Mesenchymal stem cell (in vitro differentiated cells and primary cell): Measurements from ENCODE around the gene SEC61A1.

ENCODE experiments used
- DNase-seq: peaks from one replicate; pipeline ENCODE4 v3.0.0-alpha.2; 2013
- H2AFZ ChIP-seq: one replicate; pipeline ENCODE4 v1.6.1; 2013; ENCODE audit warnings: low read depth, mild to moderate bottlenecking, control low read depth, inconsistent platforms, low read length, moderate library complexity
- H2AK5ac ChIP-seq: 2 replicates; pipeline ENCODE4 v1.6.1; 2013; ENCODE audit warnings: low read length, moderate library complexity, mild to moderate bottlenecking, inconsistent platforms; ENCODE audit not compliant: severe bottlenecking
- H2BK120ac ChIP-seq: one replicate; pipeline ENCODE4 v1.6.1; 2013; ENCODE audit warnings: low read depth, mild to moderate bottlenecking, inconsistent platforms, low read length, moderate library complexity
- H2BK12ac ChIP-seq, 2 experiments: one replicate each; pipeline ENCODE4 v1.6.1; 2013; ENCODE audit warnings: inconsistent platforms in 2 of 2, low read length in 2 of 2, mild to moderate bottlenecking in 2 of 2, moderate library complexity in 2 of 2, control low read depth in 1 of 2
- H2BK15ac ChIP-seq: one replicate; pipeline ENCODE4 v1.6.1; 2013; ENCODE audit warnings: mild to moderate bottlenecking, low read depth, inconsistent platforms; ENCODE audit not compliant: poor library complexity, severe bottlenecking
- H2BK5ac ChIP-seq: 2 replicates; pipeline ENCODE4 v1.6.1; 2013; ENCODE audit warnings: low read depth, mild to moderate bottlenecking, low read length, control low read depth, inconsistent platforms; ENCODE audit not compliant: poor library complexity, severe bottlenecking
- H3K14ac ChIP-seq, 2 experiments: one replicate each; pipeline ENCODE4 v1.6.1; 2013; ENCODE audit warnings: inconsistent platforms in 2 of 2, low read length in 2 of 2, control low read depth in 1 of 2, mild to moderate bottlenecking in 1 of 2, moderate library complexity in 1 of 2
- H3K18ac ChIP-seq, 2 experiments: one replicate each; pipeline ENCODE4 v1.6.1; 2013; ENCODE audit warnings: inconsistent platforms in 2 of 2, low read length in 2 of 2, control low read depth in 1 of 2, low read depth in 1 of 2, mild to moderate bottlenecking in 1 of 2
- H3K23ac ChIP-seq, 2 experiments: one replicate each; pipeline ENCODE4 v1.6.1; 2013; ENCODE audit warnings: inconsistent platforms in 2 of 2, low read length in 2 of 2, mild to moderate bottlenecking in 2 of 2, moderate library complexity in 2 of 2, control low read depth in 1 of 2
- H3K27ac ChIP-seq: 2 replicates; pipeline ENCODE4 v1.5.1; 2013; ENCODE audit warnings: mild to moderate bottlenecking, moderate library complexity, low read length, control low read depth, inconsistent platforms; ENCODE audit not compliant: poor library complexity, severe bottlenecking
- H3K27me3 ChIP-seq, 2 experiments: 2 replicates each; pipeline versions ENCODE4 v1.6.1 to v1.7.0; 2013; ENCODE audit warnings: low read length in 2 of 2, mild to moderate bottlenecking in 2 of 2, moderate library complexity in 2 of 2, control low read depth in 1 of 2, inconsistent platforms in 1 of 2; ENCODE audit not compliant: control insufficient read depth in 1 of 2, insufficient read depth in 1 of 2
- H3K36me3 ChIP-seq, 2 experiments: 2 replicates each; pipeline versions ENCODE4 v1.6.1 to v1.7.0; 2013; ENCODE audit warnings: low read length in 2 of 2, control low read depth in 1 of 2, inconsistent platforms in 1 of 2, low read depth in 1 of 2, mild to moderate bottlenecking in 1 of 2; ENCODE audit not compliant: insufficient read depth in 2 of 2, control insufficient read depth in 1 of 2
- H3K4ac ChIP-seq, 2 experiments: one replicate each; pipeline ENCODE4 v1.6.1; 2013; ENCODE audit warnings: inconsistent platforms in 2 of 2, low read length in 2 of 2, mild to moderate bottlenecking in 2 of 2, moderate library complexity in 2 of 2, control low read depth in 1 of 2, low read depth in 1 of 2
- H3K4me1 ChIP-seq: 2 replicates; pipeline ENCODE4 v1.6.1; 2013; ENCODE audit warnings: low read depth, low read length, control low read depth; ENCODE audit not compliant: control insufficient read depth, insufficient read depth
- H3K4me2 ChIP-seq: 2 replicates; pipeline ENCODE4 v1.6.1; 2013; ENCODE audit warnings: low read length, mild to moderate bottlenecking, inconsistent platforms; ENCODE audit not compliant: poor library complexity, severe bottlenecking
- H3K4me3 ChIP-seq, 2 experiments: 2 replicates each; pipeline versions ENCODE4 v1.5.1 to v1.7.0; 2013; ENCODE audit warnings: low read length in 2 of 2, mild to moderate bottlenecking in 2 of 2, control low read depth in 1 of 2, low read depth in 1 of 2; ENCODE audit not compliant: insufficient read depth in 1 of 2
- H3K79me1 ChIP-seq: replicated peaks from 2 replicates; pipeline ENCODE4 v1.6.1; 2013; ENCODE audit warnings: mild to moderate bottlenecking, control low read depth, low read length, inconsistent platforms; ENCODE audit not compliant: poor library complexity, severe bottlenecking
- H3K9ac ChIP-seq: 2 replicates; pipeline ENCODE4 v1.7.0; 2013; ENCODE audit warnings: mild to moderate bottlenecking, low read length, moderate library complexity
- H3K9me3 ChIP-seq: 2 replicates; pipeline ENCODE4 v1.7.0; 2013; ENCODE audit warnings: mild to moderate bottlenecking, low read length; ENCODE audit not compliant: control insufficient read depth
- H4K8ac ChIP-seq: one replicate; pipeline ENCODE4 v1.6.1; 2013; ENCODE audit warnings: inconsistent platforms, mild to moderate bottlenecking, low read length, moderate library complexity
- H4K91ac ChIP-seq: one replicate; pipeline ENCODE4 v1.6.1; 2013; ENCODE audit warnings: mild to moderate bottlenecking, low read length, inconsistent platforms
- WGBS: methylation state at CpG from one replicate; pipeline ENCODE4 v1.1.7; 2013; ENCODE audit warnings: mixed read lengths; 5-methylcytosine and 5-hydroxymethylcytosine counted together

The SEC61A1 gene

GRCh38 chr3:128016502-128016901 lies 35.7 kb upstream of the SEC61A1 start:
- Histone ChIP-seq H3K4me2 (no peak overlapping the region), H3K27me3 (peaks cover 0 to under 1% of the 10 kb centered on the region in 2 experiments), H2AK5ac (no peak overlapping the region), H2AFZ (no peak overlapping the region), H3K36me3 (no peaks in the 10 kb centered on the region), H3K18ac (no peak overlapping the region), H3K14ac (no peak overlapping the region), H3K27ac (no peak overlapping the region), H2BK5ac (no peak overlapping the region), H4K91ac (no peak overlapping the region), H2BK15ac (no peak overlapping the region), H3K9me3 (no peaks in the 10 kb centered on the region), H3K9ac (no peak overlapping the region), H3K4ac (no peak overlapping the region), H3K79me1 (no peaks in the 10 kb centered on the region), H3K23ac (no peak overlapping the region), H2BK120ac (no peak overlapping the region), H4K8ac (no peak overlapping the region), H3K4me1 (no peaks in the 10 kb centered on the region), H2BK12ac (no peak overlapping the region), H3K4me3 (no peak overlapping the region)
- 75% methylated on average over 1 of the region's 1 CpG for WGBS
- no peak for DNase-seq

DNA sequence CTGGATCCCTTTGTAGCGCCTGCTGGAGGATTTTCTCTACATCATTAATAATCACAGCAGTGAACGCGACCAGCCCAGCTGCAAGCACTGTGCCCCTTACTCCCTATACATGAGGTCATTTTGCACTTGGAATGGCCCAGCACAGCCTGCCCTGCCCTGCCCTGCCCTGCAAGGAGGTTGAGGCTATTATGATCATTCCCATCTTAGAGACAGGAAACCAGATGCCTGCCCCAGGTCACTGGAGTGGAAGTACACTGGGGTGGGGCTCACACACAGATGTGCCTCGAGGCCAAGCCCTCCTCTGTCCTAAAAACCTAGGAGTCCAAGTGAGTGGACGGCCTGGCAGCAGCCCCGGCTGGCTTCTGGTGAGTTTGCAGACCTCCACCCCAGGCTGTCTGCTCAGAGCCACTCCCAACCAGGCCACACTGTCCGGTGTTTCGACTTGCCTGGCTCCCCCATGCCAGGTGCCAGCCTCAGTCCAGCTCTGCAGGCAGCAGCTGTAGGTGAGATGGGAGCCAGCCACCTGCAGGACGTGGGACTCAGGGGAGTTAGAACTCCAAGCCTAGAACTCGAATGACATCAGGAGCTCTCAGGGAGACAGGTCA lies 30.4 kb upstream of the SEC61A1 start:
- Histone ChIP-seq H3K9ac (no peak overlapping the region), H3K4ac (no peak overlapping the region), H3K9me3 (no peaks in the 10 kb centered on the region), H3K27me3 (peaks cover 33 to 40% of the 10 kb centered on the region in 2 experiments), H2BK5ac (no peak overlapping the region), H3K36me3 (no peaks in the 10 kb centered on the region), H3K23ac (no peak overlapping the region), H3K27ac (no peak overlapping the region), H3K14ac (peak overlapping the region in 1 of 2 experiments; percentile 37), H4K8ac (no peak overlapping the region), H4K91ac (no peak overlapping the region), H2AFZ (no peak overlapping the region), H3K4me1 (no peaks in the 10 kb centered on the region), H2BK120ac (no peak overlapping the region), H3K18ac (no peak overlapping the region), H3K4me2 (no peak overlapping the region), H2AK5ac (no peak overlapping the region), H2BK15ac (no peak overlapping the region), H2BK12ac (no peak overlapping the region), H3K4me3 (peak overlapping the region in 1 of 2 experiments; percentile 4), H3K79me1 (no peaks in the 10 kb centered on the region)
- DNase-seq, result no peak
- 75% methylated on average over 10 of the region's 10 CpGs for WGBS

DNA sequence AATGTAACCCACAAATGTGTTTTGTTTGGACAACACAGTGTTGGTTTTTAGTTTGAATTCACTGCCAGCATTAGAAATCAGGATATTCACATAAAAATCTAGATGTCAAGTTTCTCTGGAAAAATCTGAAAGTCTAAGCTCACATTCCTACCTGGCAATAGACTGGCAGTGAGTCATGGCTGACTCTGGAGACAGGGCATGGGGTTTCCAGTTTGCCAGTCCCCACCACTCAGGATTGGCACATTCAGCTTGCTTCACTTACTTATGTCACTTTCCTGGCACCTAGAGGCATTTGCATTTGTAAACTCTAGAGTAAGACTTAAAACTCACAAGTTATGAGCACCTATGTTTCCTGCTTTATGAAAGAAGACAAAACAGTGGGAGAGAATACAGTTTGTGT lies 19.1 kb upstream of the SEC61A1 start:
- Histone ChIP-seq H3K9me3 (no peaks in the 10 kb centered on the region), H4K8ac (no peak overlapping the region), H3K18ac (no peak overlapping the region), H2AK5ac (no peak overlapping the region), H3K4me2 (no peak overlapping the region), H3K4ac (no peak overlapping the region), H2BK120ac (no peak overlapping the region), H3K79me1 (no peaks in the 10 kb centered on the region), H3K23ac (no peak overlapping the region), H2AFZ (no peak overlapping the region), H3K36me3 (no peaks in the 10 kb centered on the region), H3K4me1 (no peaks in the 10 kb centered on the region), H4K91ac (no peak overlapping the region), H3K27me3 (peaks cover 15 to 28% of the 10 kb centered on the region in 2 experiments), H2BK15ac (no peak overlapping the region), H2BK5ac (no peak overlapping the region), H2BK12ac (no peak overlapping the region), H3K14ac (no peak overlapping the region), H3K4me3 (no peak overlapping the region), H3K27ac (no peak overlapping the region), H3K9ac (no peak overlapping the region)
- no peak for DNase-seq

- no peak overlapping the region for H3K4ac ChIP-seq
- H4K8ac ChIP-seq, result no peak overlapping the region
- no peak overlapping the region for H3K18ac ChIP-seq
- H2BK12ac ChIP-seq, result no peak overlapping the region
- H3K36me3 ChIP-seq, result no peaks in the 10 kb centered on the region
- no peaks in the 10 kb centered on the region for H3K4me1 ChIP-seq
- H3K9ac ChIP-seq, result no peak overlapping the region
- no peak for DNase-seq
- H2BK15ac ChIP-seq, result no peak overlapping the region
- no peak overlapping the region for H2AFZ ChIP-seq
- peaks cover 7 to 27% of the 10 kb centered on the region in 2 experiments for H3K27me3 ChIP-seq
- no peak overlapping the region for H3K4me3 ChIP-seq
- H3K4me2 ChIP-seq, result no peak overlapping the region
- H2BK120ac ChIP-seq, result no peak overlapping the region
- H3K79me1 ChIP-seq, result no peaks in the 10 kb centered on the region
- H3K14ac ChIP-seq, result no peak overlapping the region
- no peak overlapping the region for H3K27ac ChIP-seq
- no CpG with 5 or more reads among the region's 1 CpG for WGBS
- no peak overlapping the region for H4K91ac ChIP-seq
- no peak overlapping the region for H2AK5ac ChIP-seq
- no peaks in the 10 kb centered on the region for H3K9me3 ChIP-seq
- H3K23ac ChIP-seq, result no peak overlapping the region
- H2BK5ac ChIP-seq, result no peak overlapping the region
Measured at GRCh38 chr3:128036119-128036518, 16.1 kb upstream of the SEC61A1 start.
